Stimulated activated CD4-positive, alpha-beta T cell treated with anti-CD3 and anti-CD28 coated beads, Interleukin-2, amount 100 ng/mL, for 4 hours (primary cell): ENCODE measurements around the gene KHK.
"Not testable (repeated sequence)": the region's sequence is repeated elsewhere in the genome, so short reads cannot be mapped to it uniquely, and the experiment has no call there.

Experiments
- DNase-seq: peaks from one replicate; pipeline ENCODE4 v3.0.0-alpha.2; 2020; ENCODE audit warnings: low read depth

Gene KHK

DNA sequence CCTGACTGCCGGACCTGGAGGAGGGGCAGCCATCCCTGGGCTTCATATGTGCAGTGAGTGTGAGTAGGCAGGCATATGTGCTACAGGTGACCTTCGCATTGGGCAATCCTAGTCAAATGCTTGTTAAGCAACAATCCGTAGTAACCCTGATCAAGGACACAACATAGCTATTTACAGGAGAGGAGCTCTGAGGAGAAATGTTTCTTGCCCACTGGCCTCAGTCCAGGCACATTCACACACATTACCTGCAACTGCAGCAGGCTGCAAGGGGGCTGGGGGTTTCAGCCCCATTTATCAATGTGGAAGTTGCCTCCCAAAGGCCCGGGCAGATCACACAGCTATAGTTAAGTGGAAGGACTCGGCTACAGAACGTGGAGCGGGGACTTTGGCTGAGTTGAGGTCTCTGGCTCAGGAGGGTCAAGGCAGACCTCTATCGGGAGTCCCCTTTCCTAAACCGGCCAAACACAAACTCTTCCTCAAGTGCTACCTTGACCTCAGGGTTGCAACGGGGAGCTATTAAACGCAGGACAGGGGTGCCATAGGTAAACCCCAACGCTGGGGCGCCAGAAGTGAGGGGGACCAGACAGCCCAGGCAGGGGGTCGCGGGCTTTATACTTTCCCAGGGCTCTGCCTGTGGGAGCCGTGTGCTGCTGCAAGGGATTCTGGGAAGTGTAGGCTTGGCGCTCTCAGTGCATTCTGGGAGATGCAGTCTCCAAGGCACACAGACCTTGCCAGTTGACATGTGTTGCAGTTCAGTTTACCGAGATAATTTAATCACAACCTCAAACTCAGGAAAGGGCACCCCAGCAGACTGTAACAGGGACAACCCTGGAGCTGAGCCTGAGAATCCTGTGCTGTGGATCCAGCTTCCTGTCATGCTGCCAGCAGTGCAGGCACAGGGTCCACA lies 9.4 kb downstream of the KHK start:
- no peak for DNase-seq

GRCh38 chr2:27096748-27097297 lies 10.3 kb downstream of the KHK start:
- no peak for DNase-seq

DNA sequence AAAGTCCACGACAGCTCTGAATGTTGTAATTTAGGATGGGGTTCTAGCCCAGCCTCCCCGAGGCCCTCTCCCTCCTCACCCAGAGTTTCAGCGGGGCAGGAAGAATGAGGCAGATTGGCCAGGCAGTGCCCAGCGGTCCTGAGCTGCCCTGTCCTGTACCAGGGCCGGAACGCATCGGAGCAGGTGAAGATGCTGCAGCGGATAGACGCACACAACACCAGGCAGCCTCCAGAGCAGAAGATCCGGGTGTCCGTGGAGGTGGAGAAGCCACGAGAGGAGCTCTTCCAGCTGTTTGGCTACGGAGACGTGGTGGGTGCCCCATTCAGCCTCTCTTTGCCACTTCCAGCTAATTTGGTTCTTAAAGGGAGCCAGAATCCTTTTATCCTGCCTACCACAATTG lies 10.8 kb downstream of the KHK start:
- DNase-seq = no peak

GRCh38 chr2:27099334-27099955 lies 12.9 kb downstream of the KHK start:
- no peak for DNase-seq

DNA sequence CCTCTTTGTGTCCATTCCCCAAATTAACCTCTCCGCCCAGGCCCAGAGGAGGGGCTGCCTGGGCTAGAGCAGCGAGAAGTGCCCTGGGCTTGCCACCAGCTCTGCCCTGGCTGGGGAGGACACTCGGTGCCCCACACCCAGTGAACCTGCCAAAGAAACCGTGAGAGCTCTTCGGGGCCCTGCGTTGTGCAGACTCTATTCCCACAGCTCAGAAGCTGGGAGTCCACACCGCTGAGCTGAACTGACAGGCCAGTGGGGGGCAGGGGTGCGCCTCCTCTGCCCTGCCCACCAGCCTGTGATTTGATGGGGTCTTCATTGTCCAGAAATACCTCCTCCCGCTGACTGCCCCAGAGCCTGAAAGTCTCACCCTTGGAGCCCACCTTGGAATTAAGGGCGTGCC lies 13.5 kb downstream of the KHK start:
- no peak for DNase-seq

DNA sequence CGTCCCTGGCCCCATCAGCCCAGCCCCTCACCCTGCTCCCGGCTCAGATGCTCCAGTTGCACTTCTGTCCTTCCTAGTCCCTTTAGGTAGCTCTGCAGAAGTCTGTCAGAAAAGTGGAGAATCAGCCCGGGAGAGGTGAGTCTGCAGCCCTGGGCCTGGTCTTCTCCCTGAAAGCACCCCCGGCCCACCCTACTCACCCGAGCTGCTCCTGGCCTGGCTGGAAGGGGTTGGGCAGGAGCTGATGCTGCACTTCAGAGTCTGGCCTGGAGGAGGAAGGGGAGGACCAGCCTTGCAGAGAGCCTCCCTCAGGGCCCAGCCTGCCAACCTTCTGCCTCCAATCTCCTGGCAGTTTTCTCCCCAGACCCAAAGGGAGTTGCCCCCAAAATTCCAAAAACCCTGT lies 15.8 kb downstream of the KHK start:
- no peak for DNase-seq

DNA sequence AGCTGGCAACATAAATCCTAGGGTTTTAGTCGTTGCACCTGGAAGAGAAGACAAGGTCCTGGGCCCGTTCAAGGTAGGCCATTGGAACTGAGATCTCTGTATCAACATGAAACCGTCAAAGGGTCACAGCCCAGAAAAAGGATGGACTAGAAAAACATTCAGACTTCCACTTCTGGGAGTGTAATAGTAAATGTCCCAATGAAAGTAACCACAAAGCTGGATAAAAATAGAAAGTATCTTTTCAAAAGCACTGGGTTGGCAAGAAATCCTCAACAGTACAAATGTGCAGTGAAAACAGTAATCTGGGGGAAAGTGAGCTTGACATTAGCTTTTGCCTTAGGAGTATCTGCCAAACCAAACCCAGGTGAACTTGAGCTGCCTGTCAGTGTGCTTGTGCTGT lies 19.4 kb downstream of the KHK start:
- DNase-seq = no peak

DNA sequence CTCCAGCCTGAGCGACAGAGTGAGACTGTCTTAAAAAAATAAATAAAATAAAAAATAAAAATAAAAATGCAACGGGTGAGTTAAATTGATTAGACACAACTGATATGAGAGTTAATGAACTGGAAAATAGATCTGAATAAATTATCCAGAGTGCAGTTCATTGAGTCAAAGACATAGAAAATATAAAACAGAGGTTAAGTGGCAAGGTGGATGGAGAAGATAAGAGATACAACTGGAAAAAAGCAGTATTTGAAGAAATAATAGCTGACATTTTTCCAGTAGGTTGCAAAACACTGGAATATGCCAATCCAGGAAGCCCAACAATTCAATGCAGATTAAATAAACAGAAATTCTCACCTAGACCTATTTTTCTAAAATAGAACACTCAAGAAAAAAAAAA lies 21.6 kb downstream of the KHK start:
- DNase-seq = no peak

DNA sequence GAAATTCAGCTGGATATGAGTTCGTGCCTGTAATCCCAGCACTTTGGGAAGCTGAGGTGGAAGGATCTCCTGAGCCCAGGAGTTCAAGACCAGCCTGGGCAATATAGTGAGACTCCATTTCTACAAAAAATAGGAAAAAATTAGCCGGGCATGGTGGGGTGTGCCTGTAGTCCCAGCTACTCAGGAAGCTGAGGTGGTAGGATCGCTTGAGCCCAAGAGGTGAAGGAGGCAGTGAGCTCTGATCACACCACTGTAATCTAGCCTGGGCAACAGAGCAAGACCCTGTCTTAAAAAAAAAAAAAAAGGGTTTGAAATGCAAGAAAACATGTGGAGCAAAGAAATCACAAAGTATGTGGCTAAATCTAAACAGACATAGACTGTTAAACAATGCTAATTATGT lies 22.5 kb downstream of the KHK start:
- DNase-seq = no peak

DNA sequence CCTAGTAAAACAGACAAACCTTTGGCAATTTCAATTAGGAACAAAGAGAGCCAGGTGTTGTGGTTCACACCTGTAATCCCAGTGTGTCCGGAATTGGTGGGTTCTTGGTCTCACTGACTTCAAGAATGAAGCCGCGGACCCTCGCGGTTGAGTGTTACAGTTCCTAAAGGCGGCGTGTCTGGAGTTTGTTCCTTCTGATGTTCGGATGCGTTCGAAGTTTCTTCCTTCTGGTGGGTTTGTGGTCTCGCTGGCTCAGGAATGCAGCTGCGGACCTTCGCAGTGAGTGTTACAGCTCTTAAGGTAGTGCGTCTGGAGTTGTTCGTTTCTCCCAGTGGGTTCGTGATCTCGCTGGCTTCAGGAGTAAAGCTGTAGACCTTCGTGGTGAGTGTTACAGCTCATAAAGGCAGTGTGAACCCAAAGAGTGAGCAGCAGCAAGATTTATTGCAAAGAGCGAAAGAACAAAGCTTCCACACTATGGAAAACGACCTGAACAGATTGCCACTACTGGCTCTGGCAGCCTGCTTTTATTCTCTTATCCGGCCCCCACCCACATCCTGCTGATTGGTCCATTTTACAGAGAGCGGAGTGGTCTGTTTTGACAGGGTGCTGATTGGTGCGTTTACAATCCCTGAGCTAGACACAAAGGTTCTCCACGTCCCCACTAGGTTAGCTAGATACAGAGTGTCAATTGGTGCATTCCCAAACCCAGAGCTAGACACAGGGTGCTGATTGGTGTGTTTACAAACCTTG lies 24.2 kb downstream of the KHK start:
- DNase-seq = not testable (repeated sequence)

GRCh38 chr2:27111392-27112078 lies 25.0 kb downstream of the KHK start:
- not testable (repeated sequence) for DNase-seq

GRCh38 chr2:27115519-27115918 lies 28.9 kb downstream of the KHK start:
- DNase-seq = no peak

DNA sequence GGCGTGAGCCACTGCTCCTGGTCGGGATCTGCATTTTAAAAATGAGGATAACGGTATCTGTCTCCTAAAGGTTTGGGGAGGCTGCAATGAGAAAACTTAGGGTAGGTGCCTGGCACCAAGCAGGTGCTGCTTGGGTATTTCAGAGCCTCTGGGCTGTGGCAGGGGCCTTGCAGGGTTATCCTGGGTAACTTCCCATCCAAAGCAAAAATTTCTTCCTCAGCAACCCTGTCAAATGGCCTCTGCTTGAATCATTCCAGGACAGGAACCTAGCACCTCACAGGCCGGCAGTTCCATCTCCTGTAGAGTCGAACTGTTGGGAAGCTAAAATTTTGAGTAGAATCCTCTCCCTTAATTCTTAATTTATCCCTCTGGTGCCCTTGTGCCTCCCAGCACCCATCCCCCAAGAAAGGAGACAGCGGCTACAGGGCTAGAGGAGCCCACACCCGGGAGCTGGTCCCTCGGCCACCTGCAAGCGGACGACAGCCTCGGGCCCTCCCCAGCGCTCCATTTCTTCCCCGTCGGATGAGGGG lies 31.5 kb downstream of the KHK start:
- DNase-seq = no peak

- peak; percentile 23 for DNase-seq
Measured at GRCh38 chr2:27118525-27119329, 32.2 kb downstream of the KHK start, which contains the start of gene CGREF1. TSS of gene CGREF1 (minus strand) at chr2:27119128. CDS start at chr2:27104366, 14,762 bp downstream.

DNA sequence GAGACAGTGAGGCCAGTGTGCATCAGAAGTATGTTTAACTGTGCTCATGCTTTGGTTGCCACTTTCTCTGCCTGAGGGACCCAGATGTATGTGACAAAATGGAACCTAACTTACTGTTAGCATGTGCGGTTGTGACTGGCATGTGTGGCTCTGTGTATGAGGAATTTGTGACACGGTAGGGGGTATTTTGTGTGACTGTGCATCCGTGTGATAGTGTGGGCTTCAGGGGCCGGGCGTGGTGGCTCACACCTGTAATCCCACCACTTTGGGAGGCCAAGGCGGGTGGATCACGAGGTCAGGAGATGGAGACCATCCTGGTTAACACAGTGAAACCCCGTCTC lies 32.7 kb downstream of the KHK start:
- DNase-seq = not testable (repeated sequence)

- DNase-seq = no peak
Measured at GRCh38 chr2:27121906-27122305, 35.3 kb downstream of the KHK start.

- no peak for DNase-seq
Measured at GRCh38 chr2:27122791-27123190, 36.2 kb downstream of the KHK start.

GRCh38 chr2:27123302-27124150 lies 37.0 kb downstream of the KHK start, which contains the start of gene ABHD1:
TSS of gene ABHD1 (plus strand) at chr2:27123815. CDS start at chr2:27123949, 134 bp downstream.
- peak; percentile 48 for DNase-seq

DNA sequence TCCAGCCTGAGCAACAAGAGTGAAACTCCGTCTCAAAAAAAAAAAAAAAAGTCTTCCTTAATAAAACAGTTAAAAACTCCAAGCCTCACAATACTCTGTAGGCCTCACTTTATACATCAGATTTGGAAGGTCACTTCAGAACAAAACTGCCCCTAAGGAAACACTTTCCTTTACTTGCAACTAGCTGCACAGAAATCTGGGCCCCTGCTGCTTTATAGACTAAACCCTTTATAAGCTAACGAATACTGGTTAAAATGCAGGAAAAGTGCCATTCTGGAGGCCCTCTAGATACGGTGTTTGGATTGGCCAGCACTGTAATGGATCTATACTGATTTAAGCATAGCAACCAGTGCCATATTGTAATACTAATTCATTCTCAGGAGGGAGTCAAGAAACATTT lies 38.5 kb downstream of the KHK start:
- DNase-seq = no peak

- DNase-seq = no peak
Measured at GRCh38 chr2:27126252-27126710, 39.7 kb downstream of the KHK start.
